Hematopoietic multipotent progenitor cell (in vitro differentiated cells): ENCODE measurements around the gene ACVR1B. TPM values are rescaled to one million over a fixed set of nuclear protein-coding genes. Genes with fewer than 3 reads are reported as not detected.

Experiments used
- DNase-seq, 3 donors: peaks; one replicate each; pipeline ENCODE4 v3.0.0-alpha.2; 2011 to 2015; ENCODE audit warnings: low read depth in 2 of 3, low spot score in 2 of 3
- total RNA-seq: library from RNA; depleted of rRNA; stranded (reverse); fragments of >200 nt; gene quantifications from one replicate; pipeline ENCODE4 v1.2.3, GENCODE V29; 2012

Gene ACVR1B
- total RNA-seq, 1 donor: 11.8 TPM

DNA sequence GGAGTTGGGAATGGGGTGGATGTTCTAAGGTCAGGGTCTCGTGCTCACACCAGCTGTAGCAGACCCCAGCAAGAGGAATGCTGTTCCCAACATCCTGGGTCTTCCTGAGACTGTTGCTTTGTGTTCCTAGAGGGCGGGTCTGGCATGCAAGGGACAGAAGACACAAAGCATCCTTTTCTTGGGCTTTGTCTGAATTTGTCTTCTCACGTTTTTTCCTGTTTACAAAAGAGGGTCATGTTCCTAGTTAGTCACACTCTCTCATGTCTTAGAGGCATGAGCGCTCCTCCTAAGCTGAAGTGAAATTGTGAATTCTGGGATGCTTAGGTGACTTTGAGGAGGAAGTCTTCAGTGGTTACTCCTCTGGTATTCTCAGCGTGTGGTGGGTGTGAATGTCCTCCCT lies 45.6 kb downstream of the ACVR1B start:
- no peak for DNase-seq

DNA sequence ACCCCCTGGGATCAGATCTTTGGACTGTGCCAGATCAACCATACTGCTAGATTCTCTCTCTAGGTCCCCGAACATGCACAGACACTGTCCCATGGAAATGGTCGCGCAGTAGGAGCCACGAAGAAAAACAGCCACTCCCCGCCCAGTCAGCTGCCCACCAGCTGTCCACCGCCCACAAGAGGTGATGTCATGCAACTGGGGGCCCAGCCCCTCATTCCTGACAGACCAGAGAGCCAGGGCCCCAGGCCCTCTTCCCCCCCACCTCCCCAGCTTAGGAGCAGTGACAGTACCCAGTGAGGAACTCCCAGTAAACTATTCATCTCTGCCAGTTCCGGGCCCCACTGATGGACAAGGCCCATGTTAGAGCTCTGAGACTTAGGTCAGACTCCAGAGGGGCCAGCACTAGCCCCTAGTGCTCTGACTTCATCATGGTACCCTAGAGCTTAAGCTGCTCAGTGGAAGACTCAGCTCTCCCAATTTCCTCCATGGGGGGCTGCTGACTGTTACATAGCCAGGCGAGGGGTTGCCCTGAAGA lies 51.6 kb downstream of the ACVR1B start:
- no peak for DNase-seq

DNA sequence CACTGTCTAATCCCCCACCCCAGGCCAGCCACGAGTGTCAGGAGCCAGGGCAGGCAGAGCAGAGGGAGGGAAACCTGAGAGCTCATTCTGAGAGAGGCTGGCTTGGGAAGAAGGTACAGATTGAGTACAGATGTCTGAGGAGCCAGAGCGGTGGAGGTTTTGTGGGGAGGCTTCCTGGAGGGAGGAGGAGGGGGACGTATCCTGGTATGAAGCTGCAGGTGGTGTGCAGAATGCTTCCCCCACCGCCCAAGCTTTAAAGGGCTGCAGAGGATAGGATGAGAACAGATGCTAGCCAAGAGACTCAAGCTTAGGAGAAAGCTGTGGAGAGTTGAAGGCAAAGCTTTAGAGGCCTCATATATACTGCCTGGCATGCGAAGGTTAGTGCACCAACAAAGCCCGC lies 52.1 kb downstream of the ACVR1B start:
- DNase-seq: no peak

DNA sequence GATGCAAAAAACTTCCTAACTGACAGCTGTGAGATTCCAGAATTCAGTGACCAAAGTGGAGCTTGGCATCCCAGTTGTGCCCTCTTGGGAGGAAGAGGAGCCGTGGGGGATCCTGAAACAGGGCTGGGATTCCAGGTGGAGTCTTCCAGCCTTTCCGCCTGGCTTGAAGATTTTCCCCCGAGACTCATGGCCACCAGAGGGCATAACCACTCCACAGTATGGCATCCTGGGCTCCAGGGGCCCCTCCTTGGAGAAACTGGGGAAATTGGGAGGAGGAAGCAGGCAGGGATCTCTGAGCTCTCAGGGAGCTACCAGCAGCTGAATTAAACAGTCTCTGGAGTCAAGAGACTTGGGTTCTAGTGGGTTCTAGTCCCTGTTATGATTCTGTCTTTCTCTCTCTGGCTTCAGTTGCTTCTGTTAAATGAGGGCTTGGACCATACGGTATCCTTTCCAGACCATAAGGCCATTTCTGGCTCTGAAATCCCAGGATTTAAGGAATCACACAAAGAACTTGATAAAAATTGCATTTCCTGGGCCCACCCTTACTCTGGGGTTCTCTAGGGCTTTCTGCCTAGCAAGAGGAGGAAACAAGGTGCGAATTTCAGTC lies 52.6 kb downstream of the ACVR1B start:
- no peak for DNase-seq

DNA sequence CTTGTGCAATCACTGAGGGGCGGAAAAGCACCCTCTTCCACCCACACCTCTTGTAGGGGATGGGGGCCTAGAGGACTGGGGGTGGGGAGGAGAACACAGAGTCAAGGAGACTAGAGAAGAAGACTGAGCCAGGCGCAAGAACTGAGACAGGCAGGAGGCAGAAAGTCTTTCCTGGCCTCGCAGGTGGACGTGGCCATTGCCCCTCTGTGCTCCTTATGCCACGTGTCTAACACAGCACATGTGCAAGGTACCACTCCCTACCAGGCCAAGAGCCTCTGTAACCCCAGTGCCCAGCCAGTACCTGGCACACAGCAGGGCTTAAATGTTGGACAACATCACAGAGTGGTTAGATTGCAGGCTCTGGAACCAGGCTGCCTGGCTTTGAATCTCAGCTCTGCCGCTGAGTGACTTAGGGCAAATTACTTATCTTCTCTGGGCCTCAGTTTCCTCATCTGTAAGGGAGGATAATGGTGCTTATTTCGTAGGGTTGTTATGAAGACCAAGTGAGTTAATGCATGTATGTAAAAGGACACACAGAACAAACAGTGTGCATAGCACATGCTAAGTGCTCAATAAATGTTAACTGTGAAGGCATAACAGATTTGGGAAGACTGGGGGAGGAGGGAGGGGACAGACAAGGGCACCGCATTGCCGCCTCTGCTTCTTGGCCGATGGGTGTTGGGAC lies 53.9 kb downstream of the ACVR1B start:
- no peak for DNase-seq

DNA sequence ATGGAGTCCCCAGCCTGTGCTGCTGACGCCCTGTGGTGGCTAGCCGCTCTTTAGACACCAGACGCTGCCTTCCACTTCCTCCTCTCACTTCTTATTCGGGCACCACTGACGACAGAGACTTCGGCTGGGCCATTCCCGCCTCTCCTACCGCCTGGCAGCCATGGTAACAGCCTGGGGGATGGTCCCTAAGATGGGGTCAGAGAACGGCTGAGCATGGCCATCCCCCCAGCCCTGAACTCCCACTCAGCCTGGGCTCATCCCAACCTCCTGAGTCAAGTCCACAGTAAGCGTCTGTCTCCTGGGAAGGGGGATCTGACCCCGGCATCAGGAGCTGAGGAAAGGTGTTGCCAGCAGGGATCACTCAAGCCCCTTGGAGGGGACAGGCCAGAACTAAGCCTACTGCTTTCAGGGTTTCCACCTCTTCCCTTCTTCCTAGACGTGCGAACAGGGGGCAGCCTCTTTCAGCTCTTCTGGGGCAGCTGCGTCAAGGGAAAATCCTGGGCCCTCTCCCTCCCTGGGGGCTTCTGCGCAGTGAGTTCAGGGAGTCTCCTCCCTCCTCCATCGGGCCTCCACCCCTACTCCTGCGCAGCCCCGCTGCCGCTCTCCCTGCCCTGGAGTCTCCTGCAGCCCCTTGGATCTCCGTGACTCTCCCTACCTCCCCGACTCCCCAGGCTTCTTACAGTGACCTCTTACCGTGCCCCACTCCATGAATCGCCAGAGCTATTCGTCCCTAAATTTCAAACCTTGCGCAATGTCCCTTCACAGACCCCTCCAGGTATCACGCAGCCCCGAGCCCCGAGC lies 54.6 kb downstream of the ACVR1B start:
- peak in 2 of 3 donors; percentile 64 to 79 for DNase-seq

DNA sequence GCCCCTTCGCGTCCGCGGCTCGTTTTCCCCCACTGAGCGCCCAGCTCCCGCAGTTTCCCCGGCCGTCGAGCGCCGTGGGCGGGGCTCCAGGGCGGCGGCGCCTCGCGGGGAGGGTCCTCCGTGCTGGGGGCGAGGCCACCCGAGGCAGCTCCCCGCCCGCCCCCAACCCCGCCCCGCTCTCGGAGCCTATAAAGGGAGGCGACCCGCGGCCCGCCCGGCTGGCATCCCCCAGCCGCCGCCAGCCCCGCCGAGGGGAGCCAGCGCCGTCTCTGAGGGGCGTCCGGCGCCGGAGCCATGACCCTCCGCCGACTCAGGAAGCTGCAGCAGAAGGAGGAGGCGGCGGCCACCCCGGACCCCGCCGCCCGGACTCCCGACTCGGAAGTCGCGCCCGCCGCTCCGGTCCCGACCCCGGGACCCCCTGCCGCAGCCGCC lies 55.2 kb downstream of the ACVR1B start, which contains the start of gene TAMALIN:
Gene TAMALIN, plus strand, starts transcription at position 221 of the 432 bp plus-strand sequence. Its CDS starts 74 bp downstream, at position 295.
- DNase-seq: peak; percentile 71 to 79 (median 77)

DNA sequence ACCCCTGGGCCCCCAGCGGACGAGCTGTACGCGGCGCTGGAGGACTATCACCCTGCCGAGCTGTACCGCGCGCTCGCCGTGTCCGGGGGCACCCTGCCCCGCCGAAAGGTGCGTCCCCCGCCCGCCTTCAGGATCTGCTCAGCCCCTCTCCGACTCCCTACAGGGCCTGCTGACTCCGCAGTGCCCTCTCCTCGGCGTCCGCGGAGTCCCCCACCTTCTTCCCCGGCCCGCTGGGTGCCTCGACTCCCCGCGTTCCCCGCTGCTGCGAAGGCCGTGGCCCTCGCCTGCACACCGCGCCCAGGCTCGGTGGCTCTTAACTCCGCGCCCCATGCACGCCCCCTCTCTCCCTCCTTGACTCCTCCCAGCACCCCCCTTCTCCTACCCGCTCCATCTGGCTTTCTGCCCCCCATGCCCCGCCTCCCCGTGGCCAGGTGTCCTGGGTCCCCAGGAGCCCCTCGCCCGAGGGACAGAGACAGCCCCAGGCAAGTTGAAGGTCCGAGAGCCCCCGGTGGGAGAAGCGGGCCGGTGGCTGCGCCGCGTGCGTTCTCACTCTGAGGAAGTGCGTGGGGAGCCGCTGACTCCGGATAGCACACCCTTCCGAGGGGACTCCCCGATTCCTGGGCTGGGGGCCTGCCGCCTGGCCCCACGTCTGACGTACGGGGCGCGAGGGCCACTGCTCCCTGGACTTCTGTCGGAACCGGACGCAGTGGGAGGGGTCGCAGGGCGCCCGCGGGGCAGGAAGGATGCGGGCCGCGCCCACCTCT lies 55.8 kb downstream of the ACVR1B start:
- DNase-seq: peak in 2 of 3 donors; percentile 59 to 66

DNA sequence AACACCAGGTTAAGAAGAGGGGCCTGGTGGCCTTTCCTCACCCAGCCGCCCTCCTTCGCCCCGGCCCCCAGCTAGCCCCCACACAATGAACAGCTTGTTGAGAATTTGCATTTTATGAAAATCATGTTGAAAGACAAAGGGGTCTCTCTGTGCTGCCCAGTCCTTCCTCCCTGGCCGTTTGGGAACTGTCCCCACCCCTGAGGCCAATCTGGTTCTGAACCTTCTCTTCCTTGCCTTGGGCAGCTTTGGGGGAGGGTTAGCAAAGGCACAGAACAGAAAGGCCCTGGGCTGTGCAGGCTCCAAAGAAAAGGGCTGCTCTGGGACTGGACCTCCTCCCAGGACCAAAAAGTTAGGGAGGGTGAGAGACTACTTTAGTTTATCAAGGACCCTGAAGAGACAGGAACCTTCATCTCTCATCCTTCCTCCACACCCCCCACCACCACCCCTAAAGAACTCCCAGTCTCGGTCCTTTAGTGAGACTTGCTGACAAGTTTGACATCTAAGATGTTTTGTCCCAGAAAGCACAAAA lies 56.5 kb downstream of the ACVR1B start:
- DNase-seq: no peak

DNA sequence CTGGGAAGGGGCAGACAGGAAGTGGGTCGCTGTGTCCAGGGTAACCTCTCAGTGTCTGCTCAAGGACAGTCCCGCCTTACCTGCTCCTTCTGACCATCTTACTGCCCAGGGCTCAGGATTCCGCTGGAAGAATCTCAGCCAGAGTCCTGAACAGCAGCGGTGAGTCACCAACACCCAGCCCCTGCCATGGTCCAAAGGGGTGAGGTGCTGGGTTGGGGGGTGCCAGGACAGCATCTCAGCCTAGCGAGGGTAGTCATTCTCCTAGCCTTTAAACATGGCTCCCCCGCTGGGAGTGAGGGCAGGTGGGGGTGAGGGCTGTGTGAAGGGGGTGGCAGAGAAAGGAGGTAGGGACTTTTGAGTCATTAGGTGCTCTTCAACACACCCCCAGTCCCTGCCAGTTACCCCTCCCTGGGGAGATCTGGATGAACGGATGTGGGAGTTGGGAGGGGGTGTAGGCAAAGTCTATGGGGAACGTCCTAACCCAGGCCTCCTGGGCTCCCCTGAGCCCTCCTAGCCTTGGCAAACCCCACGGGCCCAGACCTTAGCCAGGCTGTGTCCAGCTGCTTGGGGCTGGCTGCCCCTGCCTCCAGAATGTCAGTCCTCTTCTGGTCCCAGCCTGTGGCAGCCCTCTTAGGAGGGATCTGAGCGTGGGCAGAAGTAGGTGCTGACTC lies 57.7 kb downstream of the ACVR1B start:
- no peak for DNase-seq

DNA sequence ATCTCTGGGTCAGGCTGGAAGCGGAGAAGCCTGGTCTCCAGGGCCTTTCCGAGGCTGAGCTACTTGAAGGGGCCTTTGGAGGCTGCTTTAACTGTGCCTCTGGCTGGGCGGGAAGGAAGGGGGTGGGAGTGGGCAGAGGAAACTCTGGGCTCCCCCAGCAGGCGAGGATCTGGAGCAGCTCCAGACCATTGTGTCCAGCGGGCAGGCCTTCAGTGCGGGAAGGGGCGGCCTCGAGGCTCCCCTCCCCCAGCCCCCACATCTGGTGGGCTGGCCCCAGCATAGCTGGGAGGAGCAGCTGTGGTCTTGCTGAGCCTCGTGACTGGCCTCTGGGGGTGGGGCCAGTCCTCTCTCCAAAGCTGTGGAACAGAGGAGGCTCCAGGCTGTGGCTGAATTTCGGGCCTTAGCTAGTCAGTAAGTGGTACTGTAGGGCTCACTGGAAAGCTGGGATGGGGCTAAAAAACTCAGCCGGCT lies 58.7 kb downstream of the ACVR1B start:
- DNase-seq: peak in 1 of 3 donors; percentile 44

DNA sequence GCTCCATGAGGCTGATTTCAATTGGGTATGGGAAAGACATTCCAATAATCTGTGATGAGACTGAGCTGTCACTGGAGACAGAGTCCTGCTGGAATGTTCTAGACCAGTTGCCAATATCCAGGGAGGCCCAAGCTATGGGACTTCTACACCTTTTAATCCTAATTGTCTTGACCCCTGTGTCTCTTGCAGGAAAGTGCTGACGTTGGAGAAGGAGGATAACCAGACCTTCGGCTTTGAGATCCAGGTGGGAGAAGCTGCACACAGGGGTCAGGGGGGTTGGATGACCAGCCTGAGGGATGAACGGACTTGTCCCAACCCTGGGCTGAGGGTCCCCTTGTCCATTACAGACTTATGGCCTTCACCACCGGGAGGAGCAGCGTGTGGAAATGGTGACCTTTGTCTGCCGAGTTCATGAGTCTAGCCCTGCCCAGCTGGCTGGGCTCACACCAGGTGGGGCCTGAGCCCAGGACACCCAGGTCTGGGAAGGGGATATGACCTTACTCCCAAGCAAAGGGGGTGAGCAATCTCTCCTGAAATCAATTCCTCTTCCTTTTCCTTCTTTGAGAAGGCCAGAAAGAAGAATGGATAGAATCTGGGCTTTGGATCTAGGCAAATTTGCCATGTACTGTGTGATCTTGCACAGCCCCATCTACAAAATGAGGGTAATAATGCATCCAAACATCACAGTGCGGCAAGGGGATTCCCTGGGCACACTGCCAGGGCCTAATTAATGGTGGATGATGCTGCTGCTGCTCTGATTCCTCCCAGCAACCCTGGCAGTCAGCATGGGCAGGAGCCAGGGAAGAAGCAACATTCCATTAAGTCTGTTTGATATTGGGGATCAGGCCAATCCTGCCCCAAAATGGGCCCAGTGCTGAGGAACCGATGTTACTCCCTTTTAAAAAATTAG lies 59.4 kb downstream of the ACVR1B start:
- no peak for DNase-seq

DNA sequence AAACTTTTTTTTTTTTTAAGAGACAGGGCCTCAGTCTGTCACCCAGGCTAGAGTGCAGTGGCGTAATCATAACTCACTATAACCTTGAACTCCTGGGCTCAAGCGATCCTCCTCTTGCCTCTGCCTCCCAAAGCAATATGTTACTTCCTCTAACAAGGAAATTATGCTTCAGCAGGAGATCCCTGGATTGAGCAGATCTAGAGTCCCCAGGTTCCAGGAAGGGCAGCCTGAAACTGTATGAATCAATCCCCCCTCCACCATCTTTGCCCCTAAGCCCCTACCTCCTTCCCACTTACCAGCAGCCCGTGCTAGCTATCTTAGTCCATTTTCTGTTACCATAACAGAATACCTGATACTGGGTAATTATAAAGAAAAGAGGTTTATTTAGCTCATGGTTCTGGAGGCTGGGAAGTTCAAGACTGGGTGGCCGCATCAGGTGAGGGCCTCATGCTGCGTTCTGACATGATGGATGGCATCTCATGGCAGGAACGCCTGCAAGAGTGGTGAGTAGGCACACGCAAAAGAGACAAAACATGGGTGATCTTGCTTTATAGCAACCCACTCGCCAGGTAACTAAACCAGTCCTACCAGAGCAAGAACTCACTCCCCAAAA lies 60.2 kb downstream of the ACVR1B start:
- no peak for DNase-seq

DNA sequence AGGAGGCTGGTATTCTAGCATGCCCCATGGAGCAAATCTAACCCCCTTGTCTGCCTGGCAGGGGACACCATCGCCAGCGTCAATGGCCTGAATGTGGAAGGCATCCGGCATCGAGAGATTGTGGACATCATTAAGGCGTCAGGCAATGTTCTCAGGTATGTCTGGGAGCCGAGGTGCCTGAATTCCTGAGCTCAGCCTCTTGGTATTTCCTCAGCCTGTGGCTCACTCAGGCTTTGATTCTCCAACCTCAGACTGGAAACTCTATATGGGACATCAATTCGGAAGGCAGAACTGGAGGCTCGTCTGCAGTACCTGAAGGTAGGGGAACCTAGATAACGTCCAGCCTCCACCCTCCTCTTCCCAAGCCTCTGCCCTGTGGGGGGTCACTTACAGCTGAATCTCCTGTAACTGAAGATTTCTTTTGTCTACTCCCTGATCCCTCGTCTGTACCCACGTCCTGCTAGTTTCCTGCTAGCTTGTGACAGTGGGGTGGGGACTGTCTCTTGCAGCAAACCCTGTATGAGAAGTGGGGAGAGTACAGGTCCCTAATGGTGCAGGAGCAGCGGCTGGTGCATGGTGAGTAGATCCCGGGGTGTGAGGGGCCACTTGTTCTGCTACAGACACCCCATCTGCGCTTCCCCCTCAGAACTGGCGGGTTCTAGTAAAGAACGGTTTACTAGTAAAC lies 62.3 kb downstream of the ACVR1B start:
- DNase-seq: no peak

DNA sequence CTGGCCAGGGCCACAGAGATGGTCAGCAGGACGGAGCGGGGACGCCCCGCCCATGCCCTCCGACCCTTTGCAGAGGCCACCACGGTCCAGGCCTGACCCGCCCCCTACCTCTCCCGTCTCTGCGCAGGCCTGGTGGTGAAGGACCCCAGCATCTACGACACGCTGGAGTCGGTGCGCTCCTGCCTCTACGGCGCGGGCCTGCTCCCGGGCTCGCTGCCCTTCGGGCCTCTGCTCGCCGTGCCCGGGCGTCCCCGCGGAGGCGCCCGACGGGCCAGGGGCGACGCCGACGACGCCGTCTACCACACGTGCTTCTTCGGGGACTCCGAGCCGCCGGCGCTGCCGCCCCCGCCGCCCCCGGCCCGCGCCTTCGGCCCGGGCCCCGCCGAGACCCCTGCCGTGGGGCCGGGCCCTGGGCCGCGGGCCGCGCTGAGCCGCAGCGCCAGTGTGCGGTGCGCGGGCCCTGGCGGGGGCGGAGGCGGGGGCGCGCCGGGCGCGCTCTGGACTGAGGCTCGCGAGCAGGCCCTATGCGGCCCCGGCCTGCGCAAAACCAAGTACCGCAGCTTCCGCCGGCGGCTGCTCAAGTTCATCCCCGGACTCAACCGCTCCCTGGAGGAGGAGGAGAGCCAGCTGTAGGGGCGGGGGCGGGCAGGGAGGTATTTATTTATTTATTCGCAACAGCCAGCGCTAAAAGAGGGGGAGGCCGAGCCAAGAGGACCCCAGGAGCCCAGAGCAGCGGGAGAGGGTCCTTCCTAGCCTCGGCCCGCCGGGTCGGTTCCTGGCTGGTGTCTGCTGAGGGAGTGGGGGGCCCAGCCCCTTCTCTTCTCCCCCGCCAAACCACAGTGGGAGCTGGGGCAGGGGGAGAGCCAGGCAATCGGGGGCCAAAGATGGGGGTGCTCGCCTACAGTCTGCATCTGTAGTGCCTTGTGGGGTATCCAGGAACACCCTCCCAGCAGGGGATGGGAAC lies 63.4 kb downstream of the ACVR1B start:
- DNase-seq: no peak

DNA sequence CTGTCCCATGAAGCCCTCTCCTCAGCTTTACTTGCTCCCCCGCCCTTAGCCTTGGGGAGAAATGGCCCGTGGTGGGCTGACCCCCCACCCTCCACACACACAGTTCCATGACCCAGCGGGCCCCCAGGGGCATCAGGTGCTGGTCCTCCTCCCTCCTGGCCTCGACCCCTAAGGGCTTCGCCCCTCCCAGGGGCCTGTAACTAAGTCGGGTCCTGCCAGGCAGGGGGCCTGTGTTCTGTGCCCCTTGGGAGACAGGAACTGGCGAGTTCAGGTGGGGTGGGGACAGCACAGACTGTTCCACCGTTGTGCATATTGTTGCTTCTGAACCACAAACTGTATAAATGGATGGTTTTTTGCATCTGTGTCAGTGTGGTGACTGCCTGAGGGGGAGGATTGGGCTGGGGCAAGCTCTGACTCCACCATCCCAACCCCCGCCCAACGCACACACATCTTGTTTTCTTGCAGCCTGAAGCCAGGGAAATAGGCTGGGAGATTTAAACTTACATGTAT lies 64.1 kb downstream of the ACVR1B start:
- DNase-seq: no peak
